IMR-90 (cell line): ENCODE data around the gene TNFRSF13B. TPM values are rescaled to one million over a fixed set of nuclear protein-coding genes. Genes with fewer than 3 reads are reported as not detected.

Experiments
- ATAC-seq: fragments of 200-7000 bp; cut with Tn5 transposase; 2 replicates; pipeline ENCODE4 v1.9.1; 2020; ENCODE audit warnings: low read depth, mild to moderate bottlenecking, moderate library complexity
- BruUV-seq: library from RNA; stranded (reverse); fragments of 400-500 nt; replicated peaks from 2 replicates; lab custom pipeline; 2021; lab: Mats Ljungman, UMichigan
- CTCF ChIA-PET: fragments of 300-600 bp; formaldehyde crosslinking; extraction: SDS; loops from one replicate; lab custom pipeline; 2021; ENCODE audit warnings: antibody characterized with exemption; lab: Yijun Ruan, JAX
- POLR2A ChIA-PET: fragments of 300-600 bp; sonication (Branson Sonifier 250); formaldehyde crosslinking; loops from one replicate; lab custom pipeline; 2022; ENCODE audit warnings: antibody characterized with exemption; ENCODE audit not compliant: unreplicated experiment; lab: Charles Lee
- DNase-seq: peaks from one replicate; pipeline ENCODE4 v3.0.0; 2013
- H2AFZ ChIP-seq: replicated peaks from 2 replicates; pipeline ENCODE3; 2013; ENCODE audit warnings: low read length, mild to moderate bottlenecking; ENCODE audit not compliant: poor library complexity
- H2AK5ac ChIP-seq: 2 replicates; pipeline ENCODE4 v1.6.1; 2013; ENCODE audit warnings: low read depth, low read length, inconsistent platforms
- H2AK9ac ChIP-seq: replicated peaks from 2 replicates; pipeline ENCODE3; 2013; ENCODE audit warnings: mild to moderate bottlenecking, low read depth, low read length, moderate library complexity; ENCODE audit not compliant: poor library complexity
- H2BK120ac ChIP-seq: 2 replicates; pipeline ENCODE4 v1.6.1; 2013; ENCODE audit warnings: low read depth, low read length, inconsistent platforms
- H2BK15ac ChIP-seq: 3 replicates; pipeline ENCODE4 v1.6.1; 2013; ENCODE audit warnings: low read depth, low read length, inconsistent platforms
- H2BK20ac ChIP-seq: 2 replicates; pipeline ENCODE4 v1.6.1; 2013; ENCODE audit warnings: low read depth, mild to moderate bottlenecking, inconsistent platforms, low read length, moderate library complexity
- H2BK5ac ChIP-seq: 2 replicates; pipeline ENCODE4 v1.6.1; 2013; ENCODE audit warnings: mild to moderate bottlenecking, low read depth, low read length, inconsistent platforms; ENCODE audit not compliant: poor library complexity, severe bottlenecking
- H3K14ac ChIP-seq: replicated peaks from 2 replicates; pipeline ENCODE4 v1.6.1; 2013; ENCODE audit warnings: low read depth, low read length, inconsistent platforms
- H3K18ac ChIP-seq: 2 replicates; pipeline ENCODE4 v1.6.1; 2013; ENCODE audit warnings: low read depth, low read length, control low read depth
- H3K23ac ChIP-seq: 2 replicates; pipeline ENCODE4 v1.6.1; 2013; ENCODE audit warnings: low read depth, low read length, inconsistent platforms
- H3K27ac ChIP-seq: 2 replicates; pipeline ENCODE4 v1.5.1; 2013; ENCODE audit warnings: mild to moderate bottlenecking, control low read depth, low read length; ENCODE audit not compliant: insufficient read depth
- H3K27me3 ChIP-seq: 2 replicates; pipeline ENCODE4 v1.6.1; 2013; ENCODE audit warnings: low read length; ENCODE audit not compliant: control insufficient read depth, insufficient read depth
- H3K36me3 ChIP-seq: 2 replicates; pipeline ENCODE4 v1.6.1; 2013; ENCODE audit warnings: low read length, mixed read lengths; ENCODE audit not compliant: control insufficient read depth, insufficient read depth
- H3K4ac ChIP-seq: 2 replicates; pipeline ENCODE4 v1.6.1; 2013; ENCODE audit warnings: low read depth, low read length, inconsistent platforms
- H3K4me1 ChIP-seq: 2 replicates; pipeline ENCODE4 v1.6.1; 2013; ENCODE audit warnings: low read length, mixed read lengths; ENCODE audit not compliant: control insufficient read depth, insufficient read depth
- H3K4me2 ChIP-seq: 2 replicates; pipeline ENCODE4 v1.6.1; 2013; ENCODE audit warnings: low read depth, mild to moderate bottlenecking, control low read depth, low read length, moderate library complexity
- H3K4me3 ChIP-seq: 2 replicates; pipeline ENCODE4 v1.5.1; 2013; ENCODE audit warnings: low read depth, mild to moderate bottlenecking, control low read depth, low read length, moderate library complexity; ENCODE audit not compliant: insufficient read depth
- H3K56ac ChIP-seq: 2 replicates; pipeline ENCODE4 v1.6.1; 2013; ENCODE audit warnings: low read length, inconsistent platforms; ENCODE audit not compliant: insufficient read depth; ENCODE audit errors: extremely low read depth
- H3K79me1 ChIP-seq, 2 experiments: 2 replicates each; pipeline ENCODE4 v1.6.1; 2013; ENCODE audit warnings: low read length in 2 of 2, inconsistent platforms in 1 of 2, low read depth in 1 of 2
- H3K9ac ChIP-seq: 2 replicates; pipeline ENCODE4 v1.6.1; 2013; ENCODE audit warnings: low read depth, low read length, control low read depth
- H3K9me1 ChIP-seq: 2 replicates; pipeline ENCODE4 v1.6.1; 2013; ENCODE audit warnings: low read length, inconsistent platforms; ENCODE audit not compliant: insufficient read depth
- H3K9me3 ChIP-seq: 2 replicates; pipeline ENCODE4 v1.6.1; 2013; ENCODE audit warnings: low read length; ENCODE audit not compliant: control insufficient read depth, insufficient read depth
- H4K20me1 ChIP-seq: 2 replicates; pipeline ENCODE4 v1.6.1; 2013; ENCODE audit warnings: low read length, inconsistent platforms; ENCODE audit not compliant: insufficient read depth
- H4K5ac ChIP-seq: 2 replicates; pipeline ENCODE4 v1.6.1; 2013; ENCODE audit warnings: mild to moderate bottlenecking, low read depth, low read length, control low read depth
- H4K8ac ChIP-seq, 2 experiments: 2 replicates each; pipeline ENCODE4 v1.6.1; 2013; ENCODE audit warnings: low read depth in 2 of 2, low read length in 2 of 2, control low read depth in 1 of 2, inconsistent platforms in 1 of 2
- H4K91ac ChIP-seq: 2 replicates; pipeline ENCODE4 v1.6.1; 2013; ENCODE audit warnings: low read depth, low read length, inconsistent platforms; ENCODE audit not compliant: insufficient read depth
- CEBPB ChIP-seq: IDR thresholded peaks from 2 replicates; pipeline ENCODE4 v1.6.1; 2012; ENCODE audit warnings: low read depth, low read length, improper control_type of control experiment
- CHD1 ChIP-seq: IDR thresholded peaks from 2 replicates; pipeline ENCODE4 v1.6.1; 2012; ENCODE audit warnings: low read depth, low read length, improper control_type of control experiment
- MAFK ChIP-seq: IDR thresholded peaks from 2 replicates; pipeline ENCODE4 v1.6.1; 2012; ENCODE audit warnings: low read depth, low read length, improper control_type of control experiment
- POLR2A ChIP-seq: IDR thresholded peaks from 2 replicates; pipeline ENCODE4 v1.6.1; 2012; ENCODE audit warnings: mild to moderate bottlenecking, low read depth, low read length
- RAD21 ChIP-seq: IDR thresholded peaks from 2 replicates; pipeline ENCODE4 v1.6.1; 2012; ENCODE audit warnings: low read length, improper control_type of control experiment
- RCOR1 ChIP-seq: IDR thresholded peaks from 2 replicates; pipeline ENCODE4 v1.6.1; 2012; ENCODE audit warnings: mild to moderate bottlenecking, low read length, improper control_type of control experiment; ENCODE audit not compliant: insufficient replicate concordance
- RFX5 ChIP-seq: IDR thresholded peaks from 2 replicates; pipeline ENCODE4 v1.8.0; 2012; ENCODE audit warnings: low read depth, mild to moderate bottlenecking, low read length, moderate library complexity
- WGBS, 2 experiments: methylation state at CpG; one replicate each; pipeline versions ENCODE4 v1.1.5 to v1.1.7; 2013; ENCODE audit warnings: missing lambda C conversion rate in 2 of 2; ENCODE audit not compliant: insufficient read length in 1 of 2; ENCODE audit errors: extremely low coverage in 2 of 2; 5-methylcytosine and 5-hydroxymethylcytosine counted together
- dilution Hi-C: fragments of 300-500 bp; cut with HindIII; formaldehyde crosslinking; loops from one replicate; pipeline ENCODE4 v1.14.3; 2018; ENCODE audit warnings: low sequenced_read_pairs; ENCODE audit not compliant: unreplicated experiment
- in situ Hi-C: fragments of 300-500 bp; cut with MboI; formaldehyde crosslinking; loops from 3 replicates; pipeline ENCODE4 v1.14.3; 2019; ENCODE audit warnings: low sequenced_read_pairs, inconsistent platforms, mixed read lengths
- intact Hi-C: fragments of 100-400 bp; cut with micrococcal nuclease; formaldehyde crosslinking; loops from 2 replicates; pipeline ENCODE4 v1.10.0; 2022
- polyA plus RNA-seq, 3 experiments: library from polyadenylated mRNA; depleted of rRNA; stranded (reverse); fragments of >200 nt; gene quantifications; 2 replicates each; pipeline ENCODE4 v1.2.3, GENCODE V29; 2012; ENCODE audit warnings: low replicate concordance in 1 of 3
- total RNA-seq: library from RNA; depleted of rRNA; stranded (reverse); fragments of >200 nt; gene quantifications from 2 replicates; pipeline ENCODE4 v1.2.3, GENCODE V29; 2012
- TF ChIP-seq, protein P1 (sequence below): fragments of 150-350 bp; IDR thresholded peaks from 2 replicates; pipeline ENCODE4 v1.6.1; 2017; ENCODE audit warnings: mild to moderate bottlenecking, antibody characterized with exemption, low read length, low read depth

Gene TNFRSF13B
- total and polyA plus RNA-seq, 2 of the 4 experiments (the other 2 are of a cell fraction) = not detected

GRCh38 chr17:16969931-16970906, 1.7 kb downstream of the TNFRSF13B start (continued):
- TF ChIP-seq CEBPB = no peak

GRCh38 chr17:16968786-16969185, 3.1 kb downstream of the TNFRSF13B start:
- ChIA-PET POLR2A (no interaction called here), CTCF (no interaction called here)
- in situ Hi-C loops (no loop called here), intact Hi-C loops (no loop called here), dilution Hi-C loops (no loop called here)
- BruUV-seq = no TSS peak
- peaks cover 20% of the 10 kb centered on the region for H3K27me3 ChIP-seq
- no peak overlapping the region for H2BK20ac ChIP-seq
- no CpG with 5 or more reads among the region's 1 CpG for WGBS, 2 experiments
- H3K9ac ChIP-seq = no peak overlapping the region
- H3K9me1 ChIP-seq = no peaks in the 10 kb centered on the region
- no peaks in the 10 kb centered on the region for H4K20me1 ChIP-seq
- H2BK5ac ChIP-seq = no peak overlapping the region
- no peak overlapping the region for H2AK5ac ChIP-seq
- H3K9me3 ChIP-seq = no peaks in the 10 kb centered on the region
- H4K5ac ChIP-seq = no peak overlapping the region
- no peak overlapping the region for H2AK9ac ChIP-seq
- no peaks in the 10 kb centered on the region for H3K79me1 ChIP-seq
- H4K8ac ChIP-seq = no peak overlapping the region
- H3K14ac ChIP-seq = no peak overlapping the region
- H3K4me2 ChIP-seq = no peak overlapping the region
- H2AFZ ChIP-seq = no peak overlapping the region
- no peak overlapping the region for H2BK120ac ChIP-seq
- no peak overlapping the region for H3K56ac ChIP-seq
- no peak for DNase-seq
- H3K4me3 ChIP-seq = no peak overlapping the region
- H4K91ac ChIP-seq = no peak overlapping the region
- no peak overlapping the region for H2BK15ac ChIP-seq
- no peaks in the 10 kb centered on the region for H3K4me1 ChIP-seq
- no peak overlapping the region for H3K4ac ChIP-seq
- no peak overlapping the region for H3K18ac ChIP-seq
- TF ChIP-seq POLR2A (no peak), RFX5 (no peak), RAD21 (no peak), MAFK (no peak), CHD1 (no peak), RCOR1 (no peak)
- TF ChIP-seq, protein P1, sequence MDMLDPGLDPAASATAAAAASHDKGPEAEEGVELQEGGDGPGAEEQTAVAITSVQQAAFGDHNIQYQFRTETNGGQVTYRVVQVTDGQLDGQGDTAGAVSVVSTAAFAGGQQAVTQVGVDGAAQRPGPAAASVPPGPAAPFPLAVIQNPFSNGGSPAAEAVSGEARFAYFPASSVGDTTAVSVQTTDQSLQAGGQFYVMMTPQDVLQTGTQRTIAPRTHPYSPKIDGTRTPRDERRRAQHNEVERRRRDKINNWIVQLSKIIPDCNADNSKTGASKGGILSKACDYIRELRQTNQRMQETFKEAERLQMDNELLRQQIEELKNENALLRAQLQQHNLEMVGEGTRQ = no peak
- no peak for ATAC-seq
- no peak overlapping the region for H3K23ac ChIP-seq
- no peaks in the 10 kb centered on the region for H3K36me3 ChIP-seq
- no peak overlapping the region for H3K27ac ChIP-seq
